Chondrocyte (in vitro differentiated cells): ENCODE results near the gene UXT. TPM values are rescaled to one million over a fixed set of nuclear protein-coding genes. Genes with fewer than 3 reads are reported as not detected.

Source experiments
- DNase-seq: peaks from one replicate; pipeline ENCODE4 v3.0.0; 2021; ENCODE audit warnings: mixed read lengths, low spot score
- H3K27ac Mint-ChIP-seq: one replicate; pipeline ENCODE4 v1.8.0; 2021; ENCODE audit warnings: mild to moderate bottlenecking, moderate library complexity, mixed read lengths; ENCODE audit not compliant: unreplicated experiment
- H3K27me3 Mint-ChIP-seq: 2 replicates; pipeline ENCODE4 v1.8.0; 2021; ENCODE audit warnings: low read depth, mixed read lengths
- H3K36me3 Mint-ChIP-seq: 2 replicates; pipeline ENCODE4 v1.8.0; 2021; ENCODE audit warnings: low read depth, mixed read lengths
- H3K4me1 Mint-ChIP-seq: 2 replicates; pipeline ENCODE4 v1.8.0; 2021; ENCODE audit warnings: low read depth, mild to moderate bottlenecking, mixed read lengths
- H3K4me3 Mint-ChIP-seq: one replicate; pipeline ENCODE4 v1.8.0; 2021; ENCODE audit warnings: mild to moderate bottlenecking, moderate library complexity, mixed read lengths; ENCODE audit not compliant: unreplicated experiment
- H3K9me3 Mint-ChIP-seq: 2 replicates; pipeline ENCODE4 v1.8.0; 2021; ENCODE audit warnings: low read depth, mixed read lengths
- CTCF ChIP-seq: fragments of 200-600 bp; sonication (generic); IDR thresholded peaks from 2 replicates; pipeline ENCODE4 v1.5.0; 2021; ENCODE audit warnings: antibody characterized with exemption, mild to moderate bottlenecking, moderate library complexity
- total RNA-seq: library from RNA; stranded (reverse); gene quantifications from 3 replicates; pipeline ENCODE4 v1.2.1, GENCODE V29; 2021

UXT gene
- total RNA-seq, 1 donor from 2014 or later: 75.6 TPM

GRCh38 chrX:47648376-47648775 is 10.6 kb downstream of the UXT start:
- Mint-ChIP-seq H3K4me1 (peaks cover 29% of the 10 kb centered on the region), H3K9me3 (peaks cover 3% of the 10 kb centered on the region), H3K27ac (no peak overlapping the region), H3K27me3 (no peaks in the 10 kb centered on the region), H3K4me3 (no peak overlapping the region), H3K36me3 (peaks cover 2% of the 10 kb centered on the region)
- TF ChIP-seq CTCF: no peak
- DNase-seq: no peak

- DNase-seq: no peak
- Mint-ChIP-seq H3K9me3 (peaks cover 5% of the 10 kb centered on the region), H3K27me3 (no peaks in the 10 kb centered on the region), H3K4me1 (peaks cover 29% of the 10 kb centered on the region), H3K27ac (no peak overlapping the region), H3K4me3 (no peak overlapping the region), H3K36me3 (peaks cover 3% of the 10 kb centered on the region)
- TF ChIP-seq CTCF: no peak
Observed at GRCh38 chrX:47646636-47647035, 12.3 kb downstream of the UXT start.

- Mint-ChIP-seq H3K27me3 (no peaks in the 10 kb centered on the region), H3K27ac (no peak overlapping the region), H3K36me3 (peaks cover 9% of the 10 kb centered on the region), H3K4me1 (peaks cover 20% of the 10 kb centered on the region), H3K4me3 (no peak overlapping the region), H3K9me3 (peaks cover 10% of the 10 kb centered on the region)
- TF ChIP-seq CTCF: no peak
- no peak for DNase-seq
Observed at GRCh38 chrX:47645530-47645929, 13.4 kb downstream of the UXT start.

GRCh38 chrX:47644557-47645091 is 14.4 kb downstream of the UXT start:
- H3K36me3 Mint-ChIP-seq: peaks cover 17% of the 10 kb centered on the region
- no peak for DNase-seq
- H3K27ac Mint-ChIP-seq: peak overlapping the region; percentile 75
- H3K27me3 Mint-ChIP-seq: no peaks in the 10 kb centered on the region
- TF ChIP-seq CTCF: peak; percentile 70
- H3K4me3 Mint-ChIP-seq: no peak overlapping the region
- H3K4me1 Mint-ChIP-seq: peaks cover 20% of the 10 kb centered on the region
- H3K9me3 Mint-ChIP-seq: peaks cover 19% of the 10 kb centered on the region

GRCh38 chrX:47643926-47644325 is 15.1 kb downstream of the UXT start:
- Mint-ChIP-seq H3K4me1 (peaks cover 14% of the 10 kb centered on the region), H3K4me3 (no peak overlapping the region), H3K9me3 (peaks cover 20% of the 10 kb centered on the region), H3K36me3 (peaks cover 20% of the 10 kb centered on the region), H3K27ac (no peak overlapping the region), H3K27me3 (no peaks in the 10 kb centered on the region)
- TF ChIP-seq CTCF: peak; percentile 67
- no peak for DNase-seq
